OCI-LY1 (cell line): Measurements from ENCODE around the gene PRPF38B.

ENCODE experiments used
- EZH2 ChIP-seq: fragments of 200-600 bp; sonication (generic), shearing (Covaris generic); IDR thresholded peaks from 2 replicates; pipeline ENCODE4 v1.8.0; 2017; ENCODE audit warnings: borderline replicate concordance, mixed run types, mild to moderate bottlenecking, antibody characterized with exemption, low read length, moderate library complexity, mixed read lengths
- TF ChIP-seq, protein P1 (sequence below): fragments of 200-600 bp; sonication (generic), shearing (Covaris generic); IDR thresholded peaks from 2 replicates; pipeline ENCODE4 v1.5.1; 2017; ENCODE audit warnings: mild to moderate bottlenecking, antibody characterized with exemption, low read length, moderate library complexity, mixed read lengths

DNA sequence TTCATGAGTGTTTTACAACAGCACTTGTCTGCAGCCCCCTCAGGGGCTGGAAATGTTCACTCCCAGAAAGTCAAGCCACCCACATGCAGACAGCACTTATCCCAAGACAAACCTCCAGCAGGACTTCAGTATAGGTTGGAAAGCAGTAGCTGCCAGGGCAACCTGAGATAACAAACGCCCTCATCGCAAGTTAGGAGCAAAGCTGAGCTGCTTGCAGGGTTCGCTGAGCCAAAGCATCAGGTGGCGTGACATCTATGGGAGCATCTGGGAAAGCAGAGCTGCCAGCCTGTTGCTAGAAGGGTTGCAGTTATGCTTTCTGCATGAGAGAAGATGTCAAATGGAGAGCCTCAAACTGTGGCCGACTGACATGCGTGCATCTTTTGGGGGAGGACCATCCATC, 50.1 kb downstream of the PRPF38B start:
- TF ChIP-seq, protein P1, sequence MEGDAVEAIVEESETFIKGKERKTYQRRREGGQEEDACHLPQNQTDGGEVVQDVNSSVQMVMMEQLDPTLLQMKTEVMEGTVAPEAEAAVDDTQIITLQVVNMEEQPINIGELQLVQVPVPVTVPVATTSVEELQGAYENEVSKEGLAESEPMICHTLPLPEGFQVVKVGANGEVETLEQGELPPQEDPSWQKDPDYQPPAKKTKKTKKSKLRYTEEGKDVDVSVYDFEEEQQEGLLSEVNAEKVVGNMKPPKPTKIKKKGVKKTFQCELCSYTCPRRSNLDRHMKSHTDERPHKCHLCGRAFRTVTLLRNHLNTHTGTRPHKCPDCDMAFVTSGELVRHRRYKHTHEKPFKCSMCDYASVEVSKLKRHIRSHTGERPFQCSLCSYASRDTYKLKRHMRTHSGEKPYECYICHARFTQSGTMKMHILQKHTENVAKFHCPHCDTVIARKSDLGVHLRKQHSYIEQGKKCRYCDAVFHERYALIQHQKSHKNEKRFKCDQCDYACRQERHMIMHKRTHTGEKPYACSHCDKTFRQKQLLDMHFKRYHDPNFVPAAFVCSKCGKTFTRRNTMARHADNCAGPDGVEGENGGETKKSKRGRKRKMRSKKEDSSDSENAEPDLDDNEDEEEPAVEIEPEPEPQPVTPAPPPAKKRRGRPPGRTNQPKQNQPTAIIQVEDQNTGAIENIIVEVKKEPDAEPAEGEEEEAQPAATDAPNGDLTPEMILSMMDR = no peak
- TF ChIP-seq EZH2 = no peak
